ENCODE measurements around the gene SRPK3.
"Not testable (repeated sequence)": the region's sequence is repeated elsewhere in the genome, so short reads cannot be mapped to it uniquely, and the experiment has no call there.

Gene SRPK3

GRCh38 chrX:153814591-153815315 lies 33.9 kb downstream of the SRPK3 start:
- DNase-seq, result no peak

GRCh38 chrX:153816831-153817690 lies 36.2 kb downstream of the SRPK3 start:
- DNase-seq, result no peak

- not testable (repeated sequence) for DNase-seq
These were observed 37.2 kb downstream of the SRPK3 start for GRCh38 chrX:153818064-153818463.

GRCh38 chrX:153818571-153819383 lies 37.9 kb downstream of the SRPK3 start:
- peak; percentile 51 for DNase-seq

- DNase-seq, result no peak
These were observed 38.7 kb downstream of the SRPK3 start for GRCh38 chrX:153819384-153820040.

- DNase-seq, result no peak
These were observed 39.8 kb downstream of the SRPK3 start for GRCh38 chrX:153820601-153821000.

GRCh38 chrX:153821066-153821465 lies 40.2 kb downstream of the SRPK3 start:
- no peak for DNase-seq

- no peak for DNase-seq
These were observed 43.5 kb downstream of the SRPK3 start for GRCh38 chrX:153824348-153824747.

GRCh38 chrX:153825042-153825441 lies 44.2 kb downstream of the SRPK3 start:
- no peak for DNase-seq

GRCh38 chrX:153827016-153827415 lies 46.2 kb downstream of the SRPK3 start:
- no peak for DNase-seq

GRCh38 chrX:153827903-153828302 lies 47.1 kb downstream of the SRPK3 start:
- DNase-seq, result no peak

GRCh38 chrX:153828308-153828707 lies 47.5 kb downstream of the SRPK3 start:
- DNase-seq, result no peak

- DNase-seq, result no peak
These were observed 48.1 kb downstream of the SRPK3 start for GRCh38 chrX:153828723-153829548.

- DNase-seq, result no peak
These were observed 48.6 kb downstream of the SRPK3 start for GRCh38 chrX:153829549-153829798.

- DNase-seq, result no peak
These were observed 49.2 kb downstream of the SRPK3 start, which contains the start of gene PDZD4 for GRCh38 chrX:153829799-153830639. Gene PDZD4, minus strand, starts transcription at chrX:153830544. Its CDS starts 246 bp downstream, at chrX:153830298.

GRCh38 chrX:153830640-153831428 lies 50.0 kb downstream of the SRPK3 start:
- no peak for DNase-seq

- DNase-seq, result no peak
These were observed 50.7 kb downstream of the SRPK3 start for GRCh38 chrX:153831429-153832150.

GRCh38 chrX:153832728-153833127 lies 51.9 kb downstream of the SRPK3 start:
- DNase-seq, result no peak
